HL-60/S4 (cell line): ENCODE results near the gene XYLT2.
"Not testable (repeated sequence)": the region's sequence is repeated elsewhere in the genome, so short reads cannot be mapped to it uniquely, and the experiment has no call there.

Experiments used
- in situ Hi-C: fragments of 300-500 bp; cut with MboI; formaldehyde crosslinking; loops from 2 replicates; pipeline ENCODE4 v1.14.3; 2022; ENCODE audit warnings: low sequenced_read_pairs

The XYLT2 gene

GRCh38 chr17:50318501-50319285 lies 27.2 kb upstream of the XYLT2 start:
- in situ Hi-C loops = no loop called here

- in situ Hi-C loops = no loop called here
Observed at GRCh38 chr17:50319306-50320004, 26.5 kb upstream of the XYLT2 start.

- in situ Hi-C loops = no loop called here
Observed at GRCh38 chr17:50322271-50322670, 23.7 kb upstream of the XYLT2 start.

- in situ Hi-C loops = no loop called here
Observed at GRCh38 chr17:50323060-50323459, 22.9 kb upstream of the XYLT2 start.

- in situ Hi-C loops = no loop called here
Observed at GRCh38 chr17:50325906-50326305, 20.0 kb upstream of the XYLT2 start.

- in situ Hi-C loops = no loop called here
Observed at GRCh38 chr17:50326831-50327364, 19.0 kb upstream of the XYLT2 start.

- in situ Hi-C loops = no loop called here
Observed at GRCh38 chr17:50328363-50329325, 17.3 kb upstream of the XYLT2 start.

- in situ Hi-C loops = no loop called here
Observed at GRCh38 chr17:50329716-50330115, 16.2 kb upstream of the XYLT2 start.

GRCh38 chr17:50330151-50330775 lies 15.7 kb upstream of the XYLT2 start:
- in situ Hi-C loops = no loop called here

- in situ Hi-C loops = no loop called here
Observed at GRCh38 chr17:50331085-50331791, 14.7 kb upstream of the XYLT2 start.

GRCh38 chr17:50332196-50332595 lies 13.7 kb upstream of the XYLT2 start:
- in situ Hi-C loops = no loop called here

GRCh38 chr17:50333291-50334057 lies 12.5 kb upstream of the XYLT2 start:
- in situ Hi-C loops = not testable (repeated sequence)

GRCh38 chr17:50337956-50338355 lies 8.0 kb upstream of the XYLT2 start:
- in situ Hi-C loops = no loop called here

GRCh38 chr17:50338645-50339044 lies 7.3 kb upstream of the XYLT2 start:
- in situ Hi-C loops = no loop called here

GRCh38 chr17:50339381-50339780 lies 6.5 kb upstream of the XYLT2 start:
- in situ Hi-C loops = no loop called here

- in situ Hi-C loops = no loop called here
Observed at GRCh38 chr17:50344731-50345365, 1.1 kb upstream of the XYLT2 start.

GRCh38 chr17:50346313-50347116 lies 589 bp downstream of the XYLT2 start:
- in situ Hi-C loops = no loop called here
